MM.1S (cell line): ENCODE data around the gene EML6.

Source experiments
- CTCF ChIP-seq: fragments of 300-600 bp; sonication (generic); IDR thresholded peaks from 2 replicates; pipeline ENCODE4 v1.5.1; 2016; ENCODE audit warnings: antibody characterized with exemption, low read length, mixed read lengths
- EZH2 ChIP-seq: fragments of 300-600 bp; sonication (generic); optimal IDR thresholded peaks from 2 replicates; pipeline ENCODE3; 2017; ENCODE audit warnings: low read depth, mild to moderate bottlenecking, antibody characterized with exemption, low read length, mixed read lengths

DNA sequence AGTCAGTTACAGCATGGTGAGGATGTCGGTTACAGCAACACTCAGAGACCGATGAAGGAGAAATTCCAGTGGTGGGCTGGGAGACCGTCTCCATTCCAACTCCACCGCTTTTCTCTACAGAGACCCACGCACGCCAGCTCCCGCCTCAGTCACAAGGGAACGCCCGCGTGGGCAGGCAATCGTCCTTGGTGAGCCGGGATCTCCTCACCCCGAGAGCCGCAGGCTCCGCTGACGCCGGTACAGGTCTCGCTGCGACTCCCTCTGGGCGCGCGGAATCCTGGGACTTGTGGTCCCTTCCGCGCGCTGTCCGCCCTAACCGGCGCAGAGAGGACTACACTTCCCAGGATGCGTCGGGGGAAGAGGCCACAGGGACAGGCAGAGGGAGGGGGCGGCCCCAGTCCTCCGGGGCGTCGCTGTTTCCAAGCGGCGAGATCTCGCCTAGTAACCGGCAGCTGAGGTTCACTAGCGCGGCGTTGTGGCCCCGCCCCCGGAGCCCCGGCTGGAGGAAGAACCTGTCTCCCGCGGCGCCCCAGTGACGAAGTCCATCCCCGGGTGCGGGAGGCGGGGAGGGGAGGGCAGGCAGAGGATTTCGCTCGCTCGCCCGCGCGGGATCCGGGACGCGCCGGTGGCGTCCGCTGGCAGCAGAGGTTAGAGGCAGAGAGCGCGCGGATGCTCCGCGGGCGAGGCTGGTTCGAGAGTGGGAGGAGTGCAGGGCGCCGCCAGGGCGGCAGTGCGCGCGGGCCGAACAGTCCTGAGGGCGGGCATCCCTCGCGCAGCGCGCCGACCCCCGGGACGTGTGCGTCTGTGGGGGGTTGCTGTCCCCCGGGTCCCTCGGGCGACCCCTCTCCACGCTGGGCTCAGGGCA lies at the start of gene EML6:
- TF ChIP-seq CTCF = peak; percentile 24
- no peak for TF ChIP-seq EZH2
